GM12874 (cell line): ENCODE measurements around the gene PCYT2.

Experiments used
- CTCF ChIP-seq: IDR thresholded peaks from 2 replicates; pipeline ENCODE4 v1.5.1; 2011; ENCODE audit warnings: low read depth, mild to moderate bottlenecking, control low read depth, low read length, moderate library complexity; ENCODE audit not compliant: insufficient read depth

The PCYT2 gene

GRCh38 chr17:81911277-81911961, at the start of gene PCYT2:
TSS of gene PCYT2 (minus strand) at chr17:81911399. CDS start at chr17:81911355, 44 bp downstream.
- no peak for TF ChIP-seq CTCF

GRCh38 chr17:81960130-81960958, 49.1 kb upstream of the PCYT2 start:
- TF ChIP-seq CTCF, result no peak

- peak; percentile 88 for TF ChIP-seq CTCF
Observed at GRCh38 chr17:81959362-81960129, 48.3 kb upstream of the PCYT2 start.

GRCh38 chr17:81958633-81959342, 47.6 kb upstream of the PCYT2 start:
- TF ChIP-seq CTCF, result no peak

GRCh38 chr17:81957691-81958432, 46.7 kb upstream of the PCYT2 start:
- no peak for TF ChIP-seq CTCF

GRCh38 chr17:81956607-81957589, 45.7 kb upstream of the PCYT2 start:
- TF ChIP-seq CTCF, result no peak
